NB4 (cell line): ENCODE results near the gene CEBPB.

Experiments used
- CTCF ChIP-seq: IDR thresholded peaks from one replicate; pipeline ENCODE4 v1.5.1; 2012; ENCODE audit warnings: low read depth, low read length
- MAX ChIP-seq: IDR thresholded peaks from 2 replicates; pipeline ENCODE4 v1.6.1; 2011; ENCODE audit warnings: low read depth, low read length

DNA sequence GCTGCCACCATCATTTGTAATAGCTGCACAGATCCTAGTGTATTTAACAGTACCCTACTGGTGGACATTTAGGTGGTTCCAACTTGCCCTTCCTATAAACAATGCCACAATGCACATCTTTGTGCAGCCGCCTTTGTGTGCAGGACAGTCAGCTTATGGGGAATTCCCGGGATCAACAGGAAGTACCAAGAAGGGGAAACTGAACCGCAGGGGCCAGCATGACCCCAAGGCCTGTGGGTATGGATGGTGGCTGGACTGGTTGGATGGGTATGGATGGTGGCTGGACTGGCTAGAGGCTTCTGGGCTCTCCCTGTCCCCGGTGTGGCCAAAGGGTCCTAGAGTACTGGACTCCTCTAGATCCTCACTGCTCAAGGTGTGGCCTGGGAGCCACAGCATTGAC lies 46.7 kb downstream of the CEBPB start:
- TF ChIP-seq CTCF (no peak), MAX (no peak)
